CD4-positive, alpha-beta T cell treated with Interleukin-1 beta for 1 hour (primary cell): ENCODE measurements around the gene FOXRED1.
A peak's percentile ranks its signal among the peaks of the same experiment; 100 is the strongest.

Source experiments
- DNase-seq, 2 donors: peaks; one replicate each; pipeline ENCODE4 v3.0.0-alpha.2; 2020 to 2022

The FOXRED1 gene

GRCh38 chr11:126312961-126313360 is 44.0 kb downstream of the FOXRED1 start:
- no peak for DNase-seq

DNA sequence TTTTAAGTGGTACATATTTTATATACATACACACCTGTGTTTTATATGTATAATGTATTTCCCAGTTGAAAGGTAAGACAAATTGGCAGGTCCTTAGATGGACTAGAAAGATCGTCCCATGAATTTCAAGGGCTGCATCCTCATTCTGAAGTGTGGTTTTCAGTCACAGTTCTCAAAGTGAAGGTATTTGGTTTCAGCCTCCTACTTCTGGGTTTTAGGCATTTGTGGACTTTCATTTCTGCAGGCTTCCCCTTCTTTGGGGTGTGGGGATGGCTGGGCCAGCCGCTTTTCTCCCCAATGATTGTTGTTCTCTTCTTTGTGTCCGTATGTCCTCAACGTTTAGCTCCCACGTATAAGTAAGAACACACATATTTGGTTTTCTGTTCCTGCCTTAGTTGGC is 44.9 kb downstream of the FOXRED1 start:
- DNase-seq = no peak

DNA sequence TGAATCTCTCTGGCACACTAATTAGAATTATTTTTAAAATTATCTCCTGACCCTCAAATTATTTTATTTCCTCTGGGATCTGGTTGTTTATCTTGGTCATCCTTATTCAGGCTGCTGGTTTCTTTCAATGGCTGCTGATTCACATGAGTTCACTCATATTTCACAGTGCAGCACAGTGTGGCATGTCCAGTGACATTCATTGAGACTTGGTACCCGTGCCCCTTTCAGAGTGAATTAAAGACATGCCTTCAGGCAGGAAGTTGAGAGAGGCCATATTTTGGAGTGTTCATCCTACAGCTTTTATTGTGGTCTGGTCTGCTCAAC is 48.4 kb downstream of the FOXRED1 start:
- DNase-seq = no peak

DNA sequence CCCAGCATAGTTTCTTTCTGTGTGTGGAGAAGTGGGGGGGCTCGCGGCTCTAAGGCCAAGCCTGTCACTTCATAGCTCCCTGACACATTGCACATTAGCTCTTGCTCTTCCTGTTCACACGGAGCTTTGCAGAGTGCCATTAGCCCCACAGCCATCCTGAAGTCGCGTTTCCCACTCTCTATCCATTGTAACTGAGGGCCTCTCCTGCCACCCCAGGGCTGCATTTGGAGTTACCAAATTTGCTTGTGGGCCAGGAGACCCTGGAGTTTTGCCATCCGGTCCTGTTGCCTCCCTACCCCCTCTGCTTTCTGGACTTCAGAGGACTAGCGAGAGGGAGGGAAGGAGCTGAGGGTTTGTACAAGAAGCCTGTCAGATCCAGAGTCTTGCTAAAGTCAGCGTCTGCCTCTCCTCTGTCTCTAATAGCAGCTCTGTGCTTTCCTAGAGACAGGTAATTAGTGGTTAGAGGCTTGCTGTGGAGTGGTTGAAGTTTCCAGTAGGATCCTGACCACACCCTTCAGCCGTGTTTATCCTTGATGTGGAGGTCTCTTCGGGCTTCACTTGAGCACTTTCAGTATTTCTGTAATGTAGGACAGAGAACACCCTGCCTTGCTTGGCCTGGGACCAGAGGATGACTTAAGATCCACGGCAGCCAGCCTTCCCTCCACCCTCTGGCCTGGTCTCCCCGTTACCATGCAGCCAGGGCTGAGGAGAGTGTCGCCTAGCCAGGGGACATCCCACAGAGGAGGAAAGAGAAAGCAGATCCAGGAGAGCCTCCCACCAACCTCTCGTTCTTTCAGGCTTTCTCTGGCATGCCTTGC is 49.0 kb downstream of the FOXRED1 start:
- peak in 1 of 2 donors; percentile 20 for DNase-seq

DNA sequence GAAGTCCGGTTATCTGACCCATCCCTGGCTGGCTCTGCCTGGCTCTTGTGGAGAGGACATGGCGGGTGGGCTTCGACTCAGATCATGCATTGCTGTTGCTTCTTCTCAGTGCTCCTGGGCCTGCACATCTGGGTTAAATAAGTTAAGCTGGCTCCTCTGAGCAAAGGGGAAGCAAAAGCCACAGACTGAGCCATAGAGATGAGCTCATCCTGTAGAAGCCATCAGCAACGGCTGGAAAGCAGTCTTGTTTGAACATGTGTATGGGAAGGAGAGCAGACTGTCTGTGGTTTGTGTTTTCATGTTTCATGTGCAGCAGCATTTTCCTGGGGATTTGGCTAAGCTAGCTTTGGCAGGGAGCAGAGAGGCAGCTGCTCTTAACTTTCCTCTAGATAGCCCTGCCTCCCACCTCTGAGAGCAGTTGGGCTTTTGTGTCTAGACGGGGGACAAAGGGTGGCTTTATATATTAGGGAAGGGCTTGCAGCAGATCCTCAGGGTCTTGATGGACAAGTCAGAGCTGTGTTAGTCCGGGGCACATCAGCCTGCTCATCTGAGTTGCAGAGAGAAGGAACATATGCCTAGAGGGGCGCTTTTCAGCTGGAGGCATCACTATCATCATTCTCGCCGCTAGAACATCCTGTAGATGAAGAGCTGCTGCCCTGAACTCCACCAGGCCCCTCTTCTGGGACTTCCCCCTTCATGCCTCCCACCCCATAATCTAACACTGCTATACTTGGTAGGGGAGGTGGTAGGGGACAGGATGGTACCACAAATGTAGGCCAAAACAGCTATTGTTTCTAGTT is 49.8 kb downstream of the FOXRED1 start:
- no peak for DNase-seq

DNA sequence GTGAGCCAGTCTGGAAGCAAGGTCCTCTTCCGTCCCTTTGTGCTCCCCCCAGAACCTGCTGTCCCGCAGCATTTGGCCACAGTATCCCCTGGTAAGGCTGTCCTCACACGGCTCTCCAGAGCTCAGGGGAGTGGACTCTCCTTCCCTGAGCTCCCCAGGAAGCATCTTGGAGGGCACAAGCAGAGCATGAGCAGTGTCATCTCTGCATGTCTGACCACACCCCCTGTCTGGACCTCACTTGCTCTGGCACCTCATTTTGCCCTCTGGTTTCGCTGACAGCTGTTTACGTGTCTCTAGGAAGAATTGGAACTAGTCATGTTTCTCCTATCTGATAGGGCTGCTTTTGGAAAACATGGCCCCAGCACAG is 50.4 kb downstream of the FOXRED1 start:
- DNase-seq = no peak

GRCh38 chr11:126322996-126323395 is 54.0 kb downstream of the FOXRED1 start:
- DNase-seq = no peak

GRCh38 chr11:126327281-126328000 is 58.5 kb downstream of the FOXRED1 start:
- DNase-seq = no peak
